Measurements from ENCODE around the gene PRKCSH.

Gene PRKCSH

GRCh38 chr19:11448410-11448809 lies 13.0 kb downstream of the PRKCSH start:
- TF ChIP-seq, protein P1, sequence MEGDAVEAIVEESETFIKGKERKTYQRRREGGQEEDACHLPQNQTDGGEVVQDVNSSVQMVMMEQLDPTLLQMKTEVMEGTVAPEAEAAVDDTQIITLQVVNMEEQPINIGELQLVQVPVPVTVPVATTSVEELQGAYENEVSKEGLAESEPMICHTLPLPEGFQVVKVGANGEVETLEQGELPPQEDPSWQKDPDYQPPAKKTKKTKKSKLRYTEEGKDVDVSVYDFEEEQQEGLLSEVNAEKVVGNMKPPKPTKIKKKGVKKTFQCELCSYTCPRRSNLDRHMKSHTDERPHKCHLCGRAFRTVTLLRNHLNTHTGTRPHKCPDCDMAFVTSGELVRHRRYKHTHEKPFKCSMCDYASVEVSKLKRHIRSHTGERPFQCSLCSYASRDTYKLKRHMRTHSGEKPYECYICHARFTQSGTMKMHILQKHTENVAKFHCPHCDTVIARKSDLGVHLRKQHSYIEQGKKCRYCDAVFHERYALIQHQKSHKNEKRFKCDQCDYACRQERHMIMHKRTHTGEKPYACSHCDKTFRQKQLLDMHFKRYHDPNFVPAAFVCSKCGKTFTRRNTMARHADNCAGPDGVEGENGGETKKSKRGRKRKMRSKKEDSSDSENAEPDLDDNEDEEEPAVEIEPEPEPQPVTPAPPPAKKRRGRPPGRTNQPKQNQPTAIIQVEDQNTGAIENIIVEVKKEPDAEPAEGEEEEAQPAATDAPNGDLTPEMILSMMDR (IDR thresholded peaks at IDR 0.05; ENCODE audit: low read depth, low read length): no peak
- no peak overlapping the region for H3K4me3 ChIP-seq (ENCODE audit: low read depth, low read length)

DNA sequence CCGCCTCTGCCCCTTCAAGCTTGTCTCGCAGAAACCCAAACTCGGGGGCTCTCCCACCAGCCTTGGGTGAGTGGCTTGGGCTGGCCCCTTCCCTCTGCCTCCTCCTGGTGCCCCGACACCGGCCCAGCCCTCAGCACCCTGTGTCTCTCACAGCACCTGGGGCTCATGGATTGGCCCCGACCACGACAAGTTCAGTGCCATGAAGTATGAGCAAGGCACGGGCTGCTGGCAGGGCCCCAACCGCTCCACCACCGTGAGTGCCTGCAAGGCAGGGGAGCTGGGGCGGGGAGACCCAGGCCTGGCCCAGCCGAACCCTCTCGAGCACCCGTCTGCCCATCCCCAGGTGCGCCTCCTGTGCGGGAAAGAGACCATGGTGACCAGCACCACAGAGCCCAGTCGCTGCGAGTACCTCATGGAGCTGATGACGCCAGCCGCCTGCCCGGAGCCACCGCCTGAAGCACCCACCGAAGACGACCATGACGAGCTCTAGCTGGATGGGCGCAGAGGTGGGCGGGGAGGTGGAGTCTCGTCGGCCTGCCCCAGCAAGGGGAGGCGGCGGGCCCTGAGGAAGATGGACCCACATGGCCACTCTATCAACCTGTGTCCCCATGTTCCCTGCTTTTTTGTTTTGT lies 13.6 kb downstream of the PRKCSH start:
- H3K4me3 ChIP-seq (ENCODE audit: low read depth, low read length): no peak overlapping the region
- TF ChIP-seq, protein P1 (IDR thresholded peaks at IDR 0.05; ENCODE audit: low read depth, low read length): no peak

- TF ChIP-seq, protein P1 (IDR thresholded peaks at IDR 0.05; ENCODE audit: low read depth, low read length): no peak
- no peak overlapping the region for H3K4me3 ChIP-seq (ENCODE audit: low read depth, low read length)
Observed at GRCh38 chr19:11450570-11451326, 15.3 kb downstream of the PRKCSH start.

GRCh38 chr19:11451327-11451870 lies 16.0 kb downstream of the PRKCSH start:
- TF ChIP-seq, protein P1 (IDR thresholded peaks at IDR 0.05; ENCODE audit: low read depth, low read length): no peak
- no peak overlapping the region for H3K4me3 ChIP-seq (ENCODE audit: low read depth, low read length)

- H3K4me3 ChIP-seq (ENCODE audit: low read depth, low read length): no peak overlapping the region
- TF ChIP-seq, protein P1 (IDR thresholded peaks at IDR 0.05; ENCODE audit: low read depth, low read length): no peak
Observed at GRCh38 chr19:11451871-11452619, 16.6 kb downstream of the PRKCSH start.

DNA sequence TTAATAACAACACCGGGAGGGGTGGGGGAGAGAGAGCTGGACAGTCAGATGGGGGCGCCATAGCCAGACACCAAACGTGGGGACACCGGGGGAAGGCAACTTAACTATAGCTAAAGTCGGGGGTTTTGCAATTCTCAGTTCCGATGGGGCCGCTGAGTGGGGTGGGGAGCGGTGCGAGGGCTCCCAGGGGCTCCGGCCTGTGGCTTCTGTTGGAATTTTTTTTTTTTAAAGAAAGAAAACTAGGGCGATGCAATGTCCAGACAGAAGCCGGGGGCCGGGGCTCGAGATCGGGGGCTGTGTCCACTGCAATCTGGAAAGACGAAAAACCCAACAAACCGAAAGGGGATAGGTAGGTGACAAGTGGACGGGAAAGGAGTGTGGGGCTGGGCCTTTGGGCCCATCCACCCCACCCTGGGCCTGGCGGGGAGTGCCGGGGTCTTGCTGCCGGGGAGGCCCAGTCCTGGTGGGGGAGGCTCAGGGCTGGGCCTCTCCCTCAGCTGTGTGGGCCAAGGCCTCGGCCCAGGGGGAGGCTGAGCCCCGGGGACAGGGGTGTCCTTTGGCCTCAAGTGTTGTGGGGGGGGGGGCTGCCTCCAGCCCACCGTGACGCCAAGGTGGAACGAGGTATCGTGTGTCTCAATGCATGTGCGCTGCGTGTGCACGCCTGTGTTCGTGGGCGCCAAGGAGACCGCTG lies 17.3 kb downstream of the PRKCSH start:
- TF ChIP-seq, protein P1 (IDR thresholded peaks at IDR 0.05; ENCODE audit: low read depth, low read length): no peak

More for the DNA sequence above, 17.3 kb downstream of the PRKCSH start:
- no peak overlapping the region for H3K4me3 ChIP-seq (ENCODE audit: low read depth, low read length)

Data from WI38 (cell line).